Osteoblast (primary cell): ENCODE results near the gene CD180. TPM values are rescaled to one million over a fixed set of nuclear protein-coding genes. Genes with fewer than 3 reads are reported as not detected.
A peak's percentile ranks its signal among the peaks of the same experiment; 100 is the strongest.

ENCODE experiments used
- DNase-seq: peaks from one replicate; pipeline ENCODE4 v3.0.0; 2011; ENCODE audit warnings: low spot score, mixed read lengths; ENCODE audit not compliant: insufficient read length; ENCODE audit errors: missing footprints
- H2AFZ ChIP-seq: 2 replicates; pipeline ENCODE4 v1.6.0; 2011; ENCODE audit warnings: mild to moderate bottlenecking, low read length
- H3K27ac ChIP-seq: 2 replicates; pipeline ENCODE4 v1.5.1; 2011; ENCODE audit warnings: mild to moderate bottlenecking, low read depth, low read length, moderate library complexity
- H3K27me3 ChIP-seq: 2 replicates; pipeline ENCODE4 v1.6.0; 2012; ENCODE audit warnings: mild to moderate bottlenecking, control low read depth, inconsistent platforms, low read length, moderate library complexity; ENCODE audit not compliant: insufficient read depth
- H3K36me3 ChIP-seq: 2 replicates; pipeline ENCODE4 v1.5.1; 2011; ENCODE audit warnings: mild to moderate bottlenecking, low read length, control low read depth, moderate library complexity; ENCODE audit not compliant: insufficient read depth
- H3K4me1 ChIP-seq: 2 replicates; pipeline ENCODE4 v1.5.1; 2011; ENCODE audit warnings: mild to moderate bottlenecking, low read length, control low read depth, moderate library complexity; ENCODE audit not compliant: insufficient read depth
- H3K4me2 ChIP-seq: 2 replicates; pipeline ENCODE4 v1.6.0; 2011; ENCODE audit warnings: mild to moderate bottlenecking, low read length; ENCODE audit not compliant: insufficient read depth
- H3K4me3 ChIP-seq: fragments of 200-600 bp; sonication (generic); 3 replicates; pipeline ENCODE4 v1.5.1; 2012; ENCODE audit warnings: mild to moderate bottlenecking, low read length, inconsistent platforms; ENCODE audit not compliant: insufficient read depth
- H3K79me2 ChIP-seq: 2 replicates; pipeline ENCODE4 v1.6.0; 2012; ENCODE audit warnings: mild to moderate bottlenecking, low read length, control low read depth, inconsistent platforms; ENCODE audit not compliant: insufficient read depth
- H3K9me3 ChIP-seq: 2 replicates; pipeline ENCODE4 v1.5.1; 2011; ENCODE audit warnings: low read depth, low read length, control low read depth
- H4K20me1 ChIP-seq: 2 replicates; pipeline ENCODE4 v1.6.0; 2012; ENCODE audit warnings: mild to moderate bottlenecking, low read length, control low read depth; ENCODE audit not compliant: insufficient read depth
- CTCF ChIP-seq: IDR thresholded peaks from 2 replicates; pipeline ENCODE4 v1.5.1; 2011; ENCODE audit warnings: mild to moderate bottlenecking, low read depth, low read length, moderate library complexity; ENCODE audit errors: extremely low read depth
- total RNA-seq: library from RNA; depleted of rRNA; stranded (reverse); fragments of >200 nt; gene quantifications from 2 replicates; pipeline ENCODE4 v1.2.3, GENCODE V29; 2012

CD180 gene
- total RNA-seq, 1 donor: not detected

- Histone ChIP-seq H2AFZ (no peak overlapping the region), H3K36me3 (no peaks in the 10 kb centered on the region), H3K27me3 (no peaks in the 10 kb centered on the region), H3K79me2 (no peaks in the 10 kb centered on the region), H3K9me3 (no peaks in the 10 kb centered on the region), H4K20me1 (no peaks in the 10 kb centered on the region), H3K4me3 (no peak overlapping the region), H3K4me2 (no peak overlapping the region), H3K4me1 (peaks cover 13% of the 10 kb centered on the region), H3K27ac (no peak overlapping the region)
- no peak for TF ChIP-seq CTCF
- DNase-seq: peak; percentile 49
These were observed 15.3 kb upstream of the CD180 start for GRCh38 chr5:67211926-67212325.

- H3K4me2 ChIP-seq: peak overlapping the region; percentile 44
- peak; percentile 77 for TF ChIP-seq CTCF
- DNase-seq: peak; percentile 82
These were observed 12.7 kb upstream of the CD180 start for GRCh38 chr5:67209141-67209771.

GRCh38 chr5:67208403-67208802 is 11.8 kb upstream of the CD180 start:
- Histone ChIP-seq H3K27me3 (no peaks in the 10 kb centered on the region), H3K4me2 (no peak overlapping the region), H3K79me2 (no peaks in the 10 kb centered on the region), H4K20me1 (no peaks in the 10 kb centered on the region), H3K4me1 (peaks cover 5% of the 10 kb centered on the region), H2AFZ (no peak overlapping the region), H3K36me3 (no peaks in the 10 kb centered on the region), H3K27ac (no peak overlapping the region), H3K9me3 (no peaks in the 10 kb centered on the region), H3K4me3 (no peak overlapping the region)
- no peak for TF ChIP-seq CTCF
- no peak for DNase-seq

More at GRCh38 chr5:67209141-67209771, 12.7 kb upstream of the CD180 start:
- peaks cover 5% of the 10 kb centered on the region for H3K4me1 ChIP-seq
- H3K27ac ChIP-seq: no peak overlapping the region
- H3K9me3 ChIP-seq: no peaks in the 10 kb centered on the region
- no peak overlapping the region for H3K4me3 ChIP-seq
- no peaks in the 10 kb centered on the region for H3K27me3 ChIP-seq
- H2AFZ ChIP-seq: peak overlapping the region; percentile 74
- no peaks in the 10 kb centered on the region for H3K36me3 ChIP-seq
- no peaks in the 10 kb centered on the region for H4K20me1 ChIP-seq
- H3K79me2 ChIP-seq: no peaks in the 10 kb centered on the region

DNA sequence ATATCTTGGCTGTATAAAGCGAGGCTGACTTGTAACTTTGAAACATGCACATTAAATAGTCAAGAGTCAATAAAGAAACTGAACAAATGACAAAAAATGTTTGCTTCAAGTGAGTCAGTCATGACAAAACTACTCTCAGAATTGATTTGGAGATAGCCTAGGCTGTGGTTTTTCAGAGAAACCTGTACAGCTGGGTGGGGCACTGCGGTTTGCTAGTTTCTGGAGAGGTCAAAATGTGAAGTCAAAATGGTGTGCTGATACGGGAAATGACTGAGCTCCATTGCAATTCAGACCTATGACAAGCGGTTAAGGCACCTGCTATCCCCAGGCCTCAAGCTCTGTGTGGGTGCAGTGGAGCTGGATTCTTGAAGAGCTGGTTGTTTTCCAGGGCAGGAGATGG is 10.3 kb upstream of the CD180 start:
- H4K20me1 ChIP-seq: no peaks in the 10 kb centered on the region
- no peak overlapping the region for H3K4me2 ChIP-seq
- H2AFZ ChIP-seq: no peak overlapping the region
- H3K27me3 ChIP-seq: no peaks in the 10 kb centered on the region
- no peaks in the 10 kb centered on the region for H3K36me3 ChIP-seq
- DNase-seq: no peak
- no peaks in the 10 kb centered on the region for H3K79me2 ChIP-seq
- H3K27ac ChIP-seq: no peak overlapping the region
- no peaks in the 10 kb centered on the region for H3K9me3 ChIP-seq
- H3K4me1 ChIP-seq: peaks cover 4% of the 10 kb centered on the region
- no peak overlapping the region for H3K4me3 ChIP-seq
- TF ChIP-seq CTCF: no peak
